Limb (tissue), 2 donors: ENCODE results near the gene CRISPLD2.

Experiments used
- DNase-seq, 2 donors: peaks; one replicate each; pipeline ENCODE4 v3.0.0-alpha.2; 2016; ENCODE audit errors: extremely low spot score in 2 of 2

CRISPLD2 gene

GRCh38 chr16:84800158-84800978 lies 19.4 kb upstream of the CRISPLD2 start:
- DNase-seq, result no peak

DNA sequence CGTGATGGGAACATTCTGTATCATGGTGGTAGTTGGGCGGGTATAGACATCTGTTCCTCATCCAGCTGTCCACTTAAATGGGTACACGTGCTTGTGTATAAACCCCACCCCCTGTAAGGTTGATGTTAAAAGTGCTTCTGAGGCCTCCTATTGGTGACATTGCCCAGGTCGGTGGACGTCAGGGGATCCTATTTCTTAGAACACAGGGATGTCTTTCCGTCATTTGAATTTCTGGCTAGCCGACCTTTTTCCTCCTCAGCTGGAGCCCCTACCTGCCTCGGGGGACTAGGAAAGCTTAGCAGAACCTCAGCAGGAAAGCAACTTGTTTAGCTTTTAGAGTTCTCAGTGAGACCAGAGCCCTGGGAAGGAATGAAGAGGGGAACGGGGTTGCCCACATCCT lies 16.6 kb upstream of the CRISPLD2 start:
- no peak for DNase-seq

DNA sequence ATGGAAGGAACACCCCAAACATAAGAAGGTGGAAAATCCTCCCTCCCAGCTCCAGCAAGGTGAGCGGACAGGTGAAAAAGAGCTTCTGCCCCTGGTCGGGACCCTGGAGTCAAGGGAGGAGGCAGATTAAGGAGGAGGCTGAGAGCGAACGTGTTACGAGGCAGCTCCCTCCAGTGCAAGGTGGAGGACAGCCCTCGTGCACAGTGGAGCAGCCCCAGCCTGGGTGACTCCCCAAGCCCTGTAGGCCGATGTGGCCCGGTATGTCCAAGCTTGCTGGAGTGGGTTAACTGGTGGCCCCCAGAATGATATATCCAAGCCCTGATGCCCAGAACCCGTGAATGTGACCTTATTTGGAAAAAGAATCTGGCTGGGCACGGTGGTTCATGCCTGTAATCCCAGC lies 15.5 kb upstream of the CRISPLD2 start:
- no peak for DNase-seq

- no peak for DNase-seq
Observed at GRCh38 chr16:84806256-84806889, 13.4 kb upstream of the CRISPLD2 start.

DNA sequence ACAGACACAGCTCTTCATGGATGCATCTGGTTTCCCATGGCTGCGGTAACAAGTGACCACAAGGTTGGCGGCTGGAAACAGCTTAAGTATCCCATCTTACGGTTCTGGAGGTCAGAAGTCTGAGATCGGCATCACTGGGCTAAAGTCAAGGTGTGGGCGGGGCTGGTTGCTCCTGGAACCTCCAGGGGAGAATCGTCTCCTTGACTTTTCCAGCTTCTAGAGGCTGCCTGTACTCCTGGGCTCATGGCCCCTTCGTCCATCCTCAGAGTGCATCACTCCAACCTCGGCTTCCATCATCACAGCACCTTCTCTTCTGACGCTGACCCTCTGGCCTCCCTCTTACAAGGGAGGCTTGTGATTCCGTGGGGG lies 12.9 kb upstream of the CRISPLD2 start:
- DNase-seq, result no peak

- DNase-seq, result no peak
Observed at GRCh38 chr16:84807776-84808175, 12.0 kb upstream of the CRISPLD2 start.

DNA sequence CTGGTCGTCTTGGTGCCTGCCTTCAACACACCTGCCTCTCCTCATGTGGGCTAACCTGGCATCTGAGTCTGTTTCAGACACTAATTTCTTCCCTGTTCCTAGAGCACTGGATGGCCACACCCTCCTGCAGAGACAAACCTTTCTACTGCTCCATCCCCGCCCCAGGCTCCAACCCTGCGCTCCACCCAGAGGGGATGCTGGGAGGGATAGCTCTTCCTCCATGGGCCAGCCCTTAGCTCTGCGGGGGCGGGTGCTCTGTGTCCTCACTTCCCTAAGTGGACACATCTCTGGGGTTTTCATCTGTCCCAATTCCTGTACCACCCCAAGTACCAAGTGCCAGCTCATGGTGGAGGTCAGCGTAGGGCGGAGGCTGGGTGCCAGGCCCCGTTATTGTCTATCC lies 11.0 kb upstream of the CRISPLD2 start:
- no peak for DNase-seq

DNA sequence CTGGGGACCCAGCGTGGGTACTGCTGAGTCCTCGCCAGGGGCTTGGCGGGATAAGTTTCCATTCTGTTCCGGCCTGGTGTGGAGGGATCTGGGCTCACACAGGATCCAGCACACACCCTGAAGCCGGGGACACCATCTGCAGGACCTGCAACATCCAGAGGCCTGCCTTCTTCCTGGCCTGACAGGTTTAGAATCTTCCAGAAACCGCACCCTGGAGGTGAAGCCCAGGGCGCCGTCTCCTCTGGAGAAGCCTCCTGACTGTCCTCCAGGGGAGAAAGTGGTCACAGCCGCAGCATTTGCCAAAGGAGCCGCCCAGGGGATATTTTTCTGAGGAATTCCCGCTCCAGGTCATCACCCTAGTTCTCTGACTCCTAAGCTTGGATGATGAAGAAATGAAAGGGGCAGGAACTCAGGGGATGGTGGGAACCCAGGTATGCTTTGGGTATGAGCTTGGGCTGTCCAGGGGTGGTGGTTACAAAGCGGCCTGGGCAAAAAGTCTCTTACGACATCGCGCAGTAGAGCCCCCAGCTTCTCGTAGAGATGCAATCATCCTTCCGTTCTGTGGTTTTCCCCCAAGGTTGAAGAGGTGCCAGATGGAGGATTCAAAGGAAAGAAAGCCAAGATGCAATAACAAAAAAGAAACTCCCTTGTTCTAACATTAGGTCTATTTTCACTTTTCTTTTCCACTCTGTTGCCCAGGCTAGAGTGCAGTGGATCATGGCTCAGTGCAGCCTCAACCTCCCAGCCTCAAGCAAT lies 9.1 kb upstream of the CRISPLD2 start:
- no peak for DNase-seq

DNA sequence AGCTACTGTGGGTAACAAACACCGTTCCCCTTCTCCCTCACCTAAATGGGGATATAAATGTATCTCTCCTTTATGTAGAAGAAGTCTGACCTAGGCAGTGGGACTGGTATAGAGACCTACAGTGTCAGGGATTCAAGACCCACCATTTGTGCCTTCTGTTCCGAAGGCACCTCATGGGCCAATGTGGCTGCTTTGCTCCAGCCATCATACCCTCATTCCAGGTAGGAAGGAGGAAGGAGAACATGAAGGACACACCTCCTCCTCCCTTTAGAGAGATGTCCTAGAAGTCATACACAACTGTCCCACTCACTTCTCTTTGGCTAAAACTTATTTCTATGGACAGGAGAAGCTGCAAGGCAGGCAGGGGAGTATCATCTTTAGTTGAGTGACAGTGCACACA lies 8.3 kb upstream of the CRISPLD2 start:
- no peak for DNase-seq

GRCh38 chr16:84813141-84813934 lies 6.4 kb upstream of the CRISPLD2 start:
- no peak for DNase-seq

DNA sequence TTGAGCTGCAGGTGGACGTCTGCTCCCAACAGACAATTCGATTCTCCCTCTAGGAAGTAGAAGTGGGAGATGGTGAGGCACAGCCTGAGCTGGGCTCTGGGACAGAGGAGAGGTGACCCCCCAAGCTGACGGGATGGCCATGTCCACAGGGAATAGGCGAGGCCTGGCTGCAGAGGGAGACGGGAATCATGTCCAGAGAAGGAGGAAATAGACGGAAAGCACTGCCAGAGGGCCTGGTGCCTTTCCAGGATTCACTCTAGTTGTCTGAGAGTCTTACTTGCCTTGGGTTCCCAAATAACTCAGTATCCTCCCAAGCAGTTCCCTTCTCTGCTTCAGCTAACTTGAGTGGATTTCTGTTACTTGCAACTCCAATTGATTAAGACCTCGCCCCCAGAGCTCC lies 4.3 kb upstream of the CRISPLD2 start:
- no peak for DNase-seq

GRCh38 chr16:84816023-84816422 lies 3.8 kb upstream of the CRISPLD2 start:
- DNase-seq, result no peak

DNA sequence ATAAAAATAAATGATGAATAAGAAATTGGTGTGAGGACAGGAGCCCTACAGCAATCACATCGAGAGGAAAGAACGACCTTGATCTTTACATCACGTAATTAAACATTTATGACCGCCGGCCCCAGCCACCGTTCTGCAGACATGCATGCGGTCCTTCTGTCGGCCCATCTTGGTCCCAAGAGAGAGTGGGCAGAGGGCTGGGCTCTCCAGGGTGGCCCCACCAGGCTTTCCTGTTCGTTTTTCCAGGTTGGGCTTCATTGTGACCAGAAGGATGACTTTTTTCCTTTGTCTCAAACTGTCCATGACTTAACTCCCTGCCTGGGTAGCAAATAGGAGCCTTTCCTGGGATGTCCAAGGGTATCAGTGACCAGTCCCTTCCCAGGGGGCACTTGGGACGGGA lies 3.3 kb upstream of the CRISPLD2 start:
- DNase-seq, result no peak

GRCh38 chr16:84817206-84817605 lies 2.6 kb upstream of the CRISPLD2 start:
- no peak for DNase-seq

DNA sequence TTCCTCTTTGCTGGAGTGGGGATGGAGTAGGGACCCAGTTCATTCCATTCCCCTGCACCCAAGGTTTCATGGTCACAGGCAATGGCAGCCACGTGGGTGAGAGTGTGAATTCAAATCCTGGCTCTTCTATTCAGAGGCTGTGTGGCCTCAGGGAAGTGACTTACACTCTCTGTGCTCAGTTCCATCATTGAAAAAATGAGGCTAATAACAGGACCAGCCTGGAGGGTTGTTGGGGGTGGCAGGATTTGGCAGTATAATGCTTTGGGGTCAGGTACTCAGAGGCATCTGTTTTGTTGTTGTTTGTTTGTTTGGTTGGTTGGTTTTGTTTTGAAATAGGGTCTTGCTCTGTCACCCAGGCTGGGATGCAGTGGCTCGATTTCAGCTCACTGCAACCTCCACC lies 2.2 kb upstream of the CRISPLD2 start:
- no peak for DNase-seq

DNA sequence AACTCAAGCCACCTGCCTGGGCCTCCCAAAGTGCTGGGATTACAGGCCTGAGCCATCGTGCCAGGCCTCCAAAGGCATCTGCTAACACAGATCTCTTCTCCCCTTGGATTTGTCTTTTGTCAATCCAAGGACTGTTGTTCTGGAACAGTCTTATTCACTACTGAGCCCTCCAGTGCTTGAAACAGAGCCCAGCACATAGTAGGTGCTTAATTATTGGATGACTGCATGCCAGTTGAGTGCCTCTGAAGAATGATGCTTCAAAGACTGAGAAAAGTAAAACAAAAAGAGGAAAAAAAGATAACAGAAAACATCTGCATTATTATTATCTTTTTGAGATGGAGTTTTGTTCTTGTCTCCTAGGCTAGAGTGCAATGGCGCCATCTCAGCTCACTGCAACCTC lies 1.7 kb upstream of the CRISPLD2 start:
- DNase-seq, result no peak

DNA sequence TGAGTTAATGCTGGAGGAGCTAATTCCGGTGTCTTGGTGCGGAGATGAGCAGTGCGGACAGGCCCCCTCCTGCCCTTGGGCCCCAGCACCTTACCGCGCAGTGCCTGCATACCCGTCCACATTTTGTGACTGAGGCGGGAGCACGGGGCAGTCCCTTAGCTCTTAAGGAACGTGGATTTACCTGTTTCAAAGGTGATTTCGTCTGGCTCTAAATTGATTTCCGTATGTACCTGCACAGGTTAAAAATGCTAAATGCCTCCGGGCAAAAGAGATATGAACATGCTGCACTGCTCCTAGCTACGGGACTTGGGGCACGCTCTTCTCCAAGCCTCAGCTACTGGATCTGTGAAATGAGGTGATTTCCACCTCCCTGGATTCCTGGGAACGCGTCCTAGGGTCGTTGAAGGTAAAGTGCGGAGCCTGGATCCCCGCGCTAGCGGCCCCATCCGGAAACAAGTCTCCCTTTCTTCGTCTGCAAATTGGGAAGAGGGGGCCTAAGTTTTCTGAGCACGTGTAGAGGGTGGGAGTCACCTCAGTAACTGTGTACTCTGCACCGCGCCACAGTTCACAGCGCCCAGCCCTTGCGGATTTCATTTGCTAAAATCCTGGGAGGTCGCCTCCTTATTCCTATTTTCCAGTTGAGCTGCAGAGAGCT lies 669 bp upstream of the CRISPLD2 start:
- no peak for DNase-seq

GRCh38 chr16:84820305-84820684 lies 510 bp downstream of the CRISPLD2 start:
- no peak for DNase-seq

- no peak for DNase-seq
Observed at GRCh38 chr16:84820771-84821170, 986 bp downstream of the CRISPLD2 start.

- DNase-seq, result no peak
Observed at GRCh38 chr16:84821179-84821578, 1.4 kb downstream of the CRISPLD2 start.
